ENCODE measurements around the gene GRHL1.

Gene GRHL1

DNA sequence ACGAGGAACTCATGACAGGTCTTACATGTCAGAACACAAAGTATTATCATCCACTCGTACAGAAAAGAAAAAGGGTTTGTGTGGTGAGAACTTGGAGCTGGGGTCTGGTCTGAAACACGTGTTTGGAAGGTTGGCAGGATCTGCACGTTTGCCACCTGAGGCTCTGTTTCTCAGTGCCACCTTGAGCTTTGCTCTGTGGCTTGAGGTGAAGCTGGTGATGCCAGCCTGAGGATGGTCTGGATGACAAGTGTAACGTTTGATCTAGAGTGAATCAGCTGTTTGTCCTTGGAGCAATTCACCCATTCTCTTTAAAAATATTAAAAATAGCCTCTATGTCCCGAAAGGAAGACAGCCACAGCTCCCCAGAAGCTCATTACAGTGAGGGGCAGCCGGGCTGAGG lies 46.4 kb downstream of the GRHL1 start:
- Histone ChIP-seq H3K27ac (ENCODE audit: extremely low read depth, low read depth, low read length) (no peak overlapping the region), H3K4me3 (ENCODE audit: low read depth, low read length) (no peak overlapping the region), H3K36me3 (ENCODE audit: control insufficient read depth in 2 of 2, insufficient read depth in 1 of 2, low read length in 2 of 2) (peaks cover 18 to 66% of the 10 kb centered on the region in 2 experiments), H3K4me1 (ENCODE audit: control insufficient read depth, insufficient read depth, low read length) (no peaks in the 10 kb centered on the region), H3K9me3 (ENCODE audit: control insufficient read depth, insufficient read depth, low read depth, low read length) (no peaks in the 10 kb centered on the region)
- TF ChIP-seq, protein P1, sequence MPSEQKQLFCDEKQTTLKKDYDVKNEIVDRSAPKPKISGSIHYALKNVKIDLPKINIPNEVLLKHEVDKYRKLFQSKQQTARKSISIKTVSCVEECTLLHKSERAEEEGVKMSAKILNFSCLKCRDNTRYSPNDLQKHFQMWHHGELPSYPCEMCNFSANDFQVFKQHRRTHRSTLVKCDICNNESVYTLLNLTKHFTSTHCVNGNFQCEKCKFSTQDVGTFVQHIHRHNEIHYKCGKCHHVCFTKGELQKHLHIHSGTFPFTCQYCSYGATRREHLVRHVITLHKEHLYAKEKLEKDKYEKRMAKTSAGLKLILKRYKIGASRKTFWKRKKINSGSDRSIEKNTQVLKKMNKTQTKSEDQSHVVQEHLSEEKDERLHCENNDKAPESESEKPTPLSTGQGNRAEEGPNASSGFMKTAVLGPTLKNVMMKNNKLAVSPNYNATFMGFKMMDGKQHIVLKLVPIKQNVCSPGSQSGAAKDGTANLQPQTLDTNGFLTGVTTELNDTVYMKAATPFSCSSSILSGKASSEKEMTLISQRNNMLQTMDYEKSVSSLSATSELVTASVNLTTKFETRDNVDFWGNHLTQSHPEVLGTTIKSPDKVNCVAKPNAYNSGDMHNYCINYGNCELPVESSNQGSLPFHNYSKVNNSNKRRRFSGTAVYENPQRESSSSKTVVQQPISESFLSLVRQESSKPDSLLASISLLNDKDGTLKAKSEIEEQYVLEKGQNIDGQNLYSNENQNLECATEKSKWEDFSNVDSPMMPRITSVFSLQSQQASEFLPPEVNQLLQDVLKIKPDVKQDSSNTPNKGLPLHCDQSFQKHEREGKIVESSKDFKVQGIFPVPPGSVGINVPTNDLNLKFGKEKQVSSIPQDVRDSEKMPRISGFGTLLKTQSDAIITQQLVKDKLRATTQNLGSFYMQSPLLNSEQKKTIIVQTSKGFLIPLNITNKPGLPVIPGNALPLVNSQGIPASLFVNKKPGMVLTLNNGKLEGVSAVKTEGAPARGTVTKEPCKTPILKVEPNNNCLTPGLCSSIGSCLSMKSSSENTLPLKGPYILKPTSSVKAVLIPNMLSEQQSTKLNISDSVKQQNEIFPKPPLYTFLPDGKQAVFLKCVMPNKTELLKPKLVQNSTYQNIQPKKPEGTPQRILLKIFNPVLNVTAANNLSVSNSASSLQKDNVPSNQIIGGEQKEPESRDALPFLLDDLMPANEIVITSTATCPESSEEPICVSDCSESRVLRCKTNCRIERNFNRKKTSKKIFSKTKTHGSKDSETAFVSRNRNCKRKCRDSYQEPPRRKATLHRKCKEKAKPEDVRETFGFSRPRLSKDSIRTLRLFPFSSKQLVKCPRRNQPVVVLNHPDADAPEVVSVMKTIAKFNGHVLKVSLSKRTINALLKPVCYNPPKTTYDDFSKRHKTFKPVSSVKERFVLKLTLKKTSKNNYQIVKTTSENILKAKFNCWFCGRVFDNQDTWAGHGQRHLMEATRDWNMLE (tag by site-specific recombination; conservative IDR thresholded peaks at IDR 0.05; ENCODE audit: low read depth), result no peak
- no peak for TF ChIP-seq ZNF174 (tag by site-specific recombination; IDR thresholded peaks at IDR 0.05)
- no peak for TF ChIP-seq ZNF121 (tag by site-specific recombination; IDR thresholded peaks at IDR 0.05)
- no peak for TF ChIP-seq ZBTB8A (tag by site-specific recombination; IDR thresholded peaks at IDR 0.05)
- TF ChIP-seq SCRT2 (tag by site-specific recombination; IDR thresholded peaks at IDR 0.05), result no peak
- TF ChIP-seq, protein P2, sequence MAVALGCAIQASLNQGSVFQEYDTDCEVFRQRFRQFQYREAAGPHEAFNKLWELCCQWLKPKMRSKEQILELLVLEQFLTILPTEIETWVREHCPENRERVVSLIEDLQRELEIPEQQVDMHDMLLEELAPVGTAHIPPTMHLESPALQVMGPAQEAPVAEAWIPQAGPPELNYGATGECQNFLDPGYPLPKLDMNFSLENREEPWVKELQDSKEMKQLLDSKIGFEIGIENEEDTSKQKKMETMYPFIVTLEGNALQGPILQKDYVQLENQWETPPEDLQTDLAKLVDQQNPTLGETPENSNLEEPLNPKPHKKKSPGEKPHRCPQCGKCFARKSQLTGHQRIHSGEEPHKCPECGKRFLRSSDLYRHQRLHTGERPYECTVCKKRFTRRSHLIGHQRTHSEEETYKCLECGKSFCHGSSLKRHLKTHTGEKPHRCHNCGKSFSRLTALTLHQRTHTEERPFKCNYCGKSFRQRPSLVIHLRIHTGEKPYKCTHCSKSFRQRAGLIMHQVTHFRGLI (tag by site-specific recombination; IDR thresholded peaks at IDR 0.05), result no peak
- TF ChIP-seq, protein P3, sequence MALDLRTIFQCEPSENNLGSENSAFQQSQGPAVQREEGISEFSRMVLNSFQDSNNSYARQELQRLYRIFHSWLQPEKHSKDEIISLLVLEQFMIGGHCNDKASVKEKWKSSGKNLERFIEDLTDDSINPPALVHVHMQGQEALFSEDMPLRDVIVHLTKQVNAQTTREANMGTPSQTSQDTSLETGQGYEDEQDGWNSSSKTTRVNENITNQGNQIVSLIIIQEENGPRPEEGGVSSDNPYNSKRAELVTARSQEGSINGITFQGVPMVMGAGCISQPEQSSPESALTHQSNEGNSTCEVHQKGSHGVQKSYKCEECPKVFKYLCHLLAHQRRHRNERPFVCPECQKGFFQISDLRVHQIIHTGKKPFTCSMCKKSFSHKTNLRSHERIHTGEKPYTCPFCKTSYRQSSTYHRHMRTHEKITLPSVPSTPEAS (tag by site-specific recombination; IDR thresholded peaks at IDR 0.05), result no peak
- no peak for TF ChIP-seq ZNF792 (tag by site-specific recombination; IDR thresholded peaks at IDR 0.05)
- TF ChIP-seq ZNF610 (tag by site-specific recombination; IDR thresholded peaks at IDR 0.05; ENCODE audit: borderline replicate concordance), result no peak
- no peak for TF ChIP-seq ZNF341 (tag by site-specific recombination; IDR thresholded peaks at IDR 0.05; ENCODE audit: low read depth)
- TF ChIP-seq ZEB2 (tag by site-specific recombination; IDR thresholded peaks at IDR 0.05), result no peak
- TF ChIP-seq GFI1B (tag by site-specific recombination; IDR thresholded peaks at IDR 0.05), result no peak
- TF ChIP-seq, protein P4, sequence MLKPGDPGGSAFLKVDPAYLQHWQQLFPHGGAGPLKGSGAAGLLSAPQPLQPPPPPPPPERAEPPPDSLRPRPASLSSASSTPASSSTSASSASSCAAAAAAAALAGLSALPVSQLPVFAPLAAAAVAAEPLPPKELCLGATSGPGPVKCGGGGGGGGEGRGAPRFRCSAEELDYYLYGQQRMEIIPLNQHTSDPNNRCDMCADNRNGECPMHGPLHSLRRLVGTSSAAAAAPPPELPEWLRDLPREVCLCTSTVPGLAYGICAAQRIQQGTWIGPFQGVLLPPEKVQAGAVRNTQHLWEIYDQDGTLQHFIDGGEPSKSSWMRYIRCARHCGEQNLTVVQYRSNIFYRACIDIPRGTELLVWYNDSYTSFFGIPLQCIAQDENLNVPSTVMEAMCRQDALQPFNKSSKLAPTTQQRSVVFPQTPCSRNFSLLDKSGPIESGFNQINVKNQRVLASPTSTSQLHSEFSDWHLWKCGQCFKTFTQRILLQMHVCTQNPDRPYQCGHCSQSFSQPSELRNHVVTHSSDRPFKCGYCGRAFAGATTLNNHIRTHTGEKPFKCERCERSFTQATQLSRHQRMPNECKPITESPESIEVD (tag by site-specific recombination; IDR thresholded peaks at IDR 0.05), result no peak
- CTCF ChIA-PET, result interaction anchor here (0.6 to 0.8 kb wide), 2 partner anchors 14 to 52 kb away, joined by 3 read pairs; no protein-coding TSS in a partner anchor
- POLR2A ChIA-PET, result no interaction called here

DNA sequence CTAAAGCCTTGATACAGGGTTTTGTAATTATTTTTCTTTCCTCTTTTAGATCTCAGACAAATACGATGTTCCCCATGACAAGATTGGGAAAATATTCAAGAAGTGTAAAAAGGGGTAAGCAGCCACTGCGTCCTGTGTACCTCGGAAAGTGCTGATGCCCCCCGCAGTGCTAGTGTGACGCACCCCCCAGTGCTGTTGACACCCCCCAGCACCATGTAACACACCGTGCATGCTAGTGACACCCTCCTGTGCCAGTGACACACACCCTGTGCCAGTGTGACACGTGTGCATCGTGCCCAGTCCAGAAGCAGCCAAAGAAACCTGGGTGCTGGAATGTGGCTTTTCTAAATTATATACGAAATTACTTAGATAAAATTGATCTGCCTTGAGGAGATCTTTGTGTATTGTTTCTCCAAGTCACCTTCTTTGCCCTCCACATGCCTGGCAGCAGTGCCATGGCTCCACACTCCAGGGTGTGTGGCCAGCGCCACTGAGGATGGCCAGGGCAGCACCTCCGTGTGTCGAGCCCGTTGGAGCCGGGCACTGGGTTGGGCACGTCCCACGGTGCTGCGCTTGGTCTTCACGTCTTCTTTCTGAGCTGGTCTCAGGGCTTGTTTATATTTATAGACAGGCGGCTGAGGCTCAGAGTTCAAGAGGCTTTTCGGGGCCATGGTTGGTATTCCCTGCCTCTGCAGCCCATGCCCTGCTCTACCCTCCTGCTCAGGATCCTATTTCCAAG lies 47.6 kb downstream of the GRHL1 start:
- ChIA-PET CTCF (interaction anchor here (0.6 kb wide), 1 partner anchor 75 kb away, joined by 3 read pairs; no protein-coding TSS in a partner anchor), POLR2A (no interaction called here)
- Histone ChIP-seq H3K9me3 (ENCODE audit: control insufficient read depth, insufficient read depth, low read depth, low read length) (no peaks in the 10 kb centered on the region), H3K4me1 (ENCODE audit: control insufficient read depth, insufficient read depth, low read length) (no peaks in the 10 kb centered on the region), H3K36me3 (ENCODE audit: control insufficient read depth in 2 of 2, insufficient read depth in 1 of 2, low read length in 2 of 2) (peaks cover 18 to 64% of the 10 kb centered on the region in 2 experiments), H3K4me3 (ENCODE audit: low read depth, low read length) (no peak overlapping the region), H3K27ac (ENCODE audit: extremely low read depth, low read depth, low read length) (no peak overlapping the region)
- TF ChIP-seq ZNF837 (tag by site-specific recombination; IDR thresholded peaks at IDR 0.05), result no peak
- TF ChIP-seq, protein P3 (tag by site-specific recombination; IDR thresholded peaks at IDR 0.05), result no peak
- TF ChIP-seq ZNF274 (IDR thresholded peaks at IDR 0.05; ENCODE audit: low read length), result no peak
- no peak for TF ChIP-seq ZNF274 (tag by site-specific recombination; IDR thresholded peaks at IDR 0.05; ENCODE audit: borderline replicate concordance)
- no peak for TF ChIP-seq ZNF133 (tag by site-specific recombination; IDR thresholded peaks at IDR 0.05)
- TF ChIP-seq EGR2 (tag by site-specific recombination; IDR thresholded peaks at IDR 0.05; ENCODE audit: low read depth), result no peak
- TF ChIP-seq ZFHX2 (tag by site-specific recombination; conservative IDR thresholded peaks at IDR 0.05), result no peak
- TF ChIP-seq, protein P5, sequence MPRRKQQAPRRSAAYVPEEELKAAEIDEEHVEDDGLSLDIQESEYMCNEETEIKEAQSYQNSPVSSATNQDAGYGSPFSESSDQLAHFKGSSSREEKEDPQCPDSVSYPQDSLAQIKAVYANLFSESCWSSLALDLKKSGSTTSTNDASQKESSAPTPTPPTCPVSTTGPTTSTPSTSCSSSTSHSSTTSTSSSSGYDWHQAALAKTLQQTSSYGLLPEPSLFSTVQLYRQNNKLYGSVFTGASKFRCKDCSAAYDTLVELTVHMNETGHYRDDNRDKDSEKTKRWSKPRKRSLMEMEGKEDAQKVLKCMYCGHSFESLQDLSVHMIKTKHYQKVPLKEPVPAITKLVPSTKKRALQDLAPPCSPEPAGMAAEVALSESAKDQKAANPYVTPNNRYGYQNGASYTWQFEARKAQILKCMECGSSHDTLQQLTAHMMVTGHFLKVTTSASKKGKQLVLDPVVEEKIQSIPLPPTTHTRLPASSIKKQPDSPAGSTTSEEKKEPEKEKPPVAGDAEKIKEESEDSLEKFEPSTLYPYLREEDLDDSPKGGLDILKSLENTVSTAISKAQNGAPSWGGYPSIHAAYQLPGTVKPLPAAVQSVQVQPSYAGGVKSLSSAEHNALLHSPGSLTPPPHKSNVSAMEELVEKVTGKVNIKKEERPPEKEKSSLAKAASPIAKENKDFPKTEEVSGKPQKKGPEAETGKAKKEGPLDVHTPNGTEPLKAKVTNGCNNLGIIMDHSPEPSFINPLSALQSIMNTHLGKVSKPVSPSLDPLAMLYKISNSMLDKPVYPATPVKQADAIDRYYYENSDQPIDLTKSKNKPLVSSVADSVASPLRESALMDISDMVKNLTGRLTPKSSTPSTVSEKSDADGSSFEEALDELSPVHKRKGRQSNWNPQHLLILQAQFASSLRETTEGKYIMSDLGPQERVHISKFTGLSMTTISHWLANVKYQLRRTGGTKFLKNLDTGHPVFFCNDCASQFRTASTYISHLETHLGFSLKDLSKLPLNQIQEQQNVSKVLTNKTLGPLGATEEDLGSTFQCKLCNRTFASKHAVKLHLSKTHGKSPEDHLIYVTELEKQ (tag by site-specific recombination; IDR thresholded peaks at IDR 0.05; ENCODE audit: borderline replicate concordance), result no peak
